PC-3 (cell line): ENCODE measurements around the gene TENM4.

Experiments used
- CTCF ChIP-seq: fragments of 300-600 bp; sonication (generic); conservative IDR thresholded peaks from 2 replicates; pipeline ENCODE4 v1.5.1; 2017; ENCODE audit warnings: antibody characterized with exemption, low read depth, mild to moderate bottlenecking, low read length
- EZH2phosphoT487 ChIP-seq: fragments of 300-600 bp; sonication (generic); IDR thresholded peaks from 2 replicates; pipeline ENCODE4 v1.6.1; 2018; ENCODE audit warnings: mild to moderate bottlenecking, antibody characterized with exemption, low read length, borderline replicate concordance

GRCh38 chr11:78783846-78784245 is 657.0 kb downstream of the TENM4 start:
- no peak for TF ChIP-seq EZH2phosphoT487
- TF ChIP-seq CTCF: no peak
